Osteoblast (primary cell): ENCODE data around the gene FN3KRP. TPM values are rescaled to one million over a fixed set of nuclear protein-coding genes. Genes with fewer than 3 reads are reported as not detected.
A peak's percentile ranks its signal among the peaks of the same experiment; 100 is the strongest.

Experiments
- DNase-seq: peaks from one replicate; pipeline ENCODE4 v3.0.0; 2011; ENCODE audit warnings: low spot score, mixed read lengths; ENCODE audit not compliant: insufficient read length; ENCODE audit errors: missing footprints
- H2AFZ ChIP-seq: 2 replicates; pipeline ENCODE4 v1.6.0; 2011; ENCODE audit warnings: mild to moderate bottlenecking, low read length
- H3K27ac ChIP-seq: 2 replicates; pipeline ENCODE4 v1.5.1; 2011; ENCODE audit warnings: mild to moderate bottlenecking, low read depth, low read length, moderate library complexity
- H3K27me3 ChIP-seq: 2 replicates; pipeline ENCODE4 v1.6.0; 2012; ENCODE audit warnings: mild to moderate bottlenecking, control low read depth, inconsistent platforms, low read length, moderate library complexity; ENCODE audit not compliant: insufficient read depth
- H3K36me3 ChIP-seq: 2 replicates; pipeline ENCODE4 v1.5.1; 2011; ENCODE audit warnings: mild to moderate bottlenecking, low read length, control low read depth, moderate library complexity; ENCODE audit not compliant: insufficient read depth
- H3K4me1 ChIP-seq: 2 replicates; pipeline ENCODE4 v1.5.1; 2011; ENCODE audit warnings: mild to moderate bottlenecking, low read length, control low read depth, moderate library complexity; ENCODE audit not compliant: insufficient read depth
- H3K4me2 ChIP-seq: 2 replicates; pipeline ENCODE4 v1.6.0; 2011; ENCODE audit warnings: mild to moderate bottlenecking, low read length; ENCODE audit not compliant: insufficient read depth
- H3K4me3 ChIP-seq: fragments of 200-600 bp; sonication (generic); 3 replicates; pipeline ENCODE4 v1.5.1; 2012; ENCODE audit warnings: mild to moderate bottlenecking, low read length, inconsistent platforms; ENCODE audit not compliant: insufficient read depth
- H3K79me2 ChIP-seq: 2 replicates; pipeline ENCODE4 v1.6.0; 2012; ENCODE audit warnings: mild to moderate bottlenecking, low read length, control low read depth, inconsistent platforms; ENCODE audit not compliant: insufficient read depth
- H3K9me3 ChIP-seq: 2 replicates; pipeline ENCODE4 v1.5.1; 2011; ENCODE audit warnings: low read depth, low read length, control low read depth
- H4K20me1 ChIP-seq: 2 replicates; pipeline ENCODE4 v1.6.0; 2012; ENCODE audit warnings: mild to moderate bottlenecking, low read length, control low read depth; ENCODE audit not compliant: insufficient read depth
- CTCF ChIP-seq: IDR thresholded peaks from 2 replicates; pipeline ENCODE4 v1.5.1; 2011; ENCODE audit warnings: mild to moderate bottlenecking, low read depth, low read length, moderate library complexity; ENCODE audit errors: extremely low read depth
- total RNA-seq: library from RNA; depleted of rRNA; stranded (reverse); fragments of >200 nt; gene quantifications from 2 replicates; pipeline ENCODE4 v1.2.3, GENCODE V29; 2012

Gene FN3KRP
- 10.1 and 13.8 TPM in 2 replicates for total RNA-seq

- H3K27ac ChIP-seq, result peak within 1 kb of the TSS; percentile 58
These were observed at the start of gene FN3KRP for GRCh38 chr17:82716203-82717010. TSS of gene FN3KRP (plus strand) at chr17:82716706. CDS start at chr17:82716756, 50 bp downstream.

GRCh38 chr17:82666931-82667667 is 49.4 kb upstream of the FN3KRP start:
- Histone ChIP-seq H3K9me3 (no peaks in the 10 kb centered on the region), H3K4me1 (no peaks in the 10 kb centered on the region), H4K20me1 (no peaks in the 10 kb centered on the region), H3K36me3 (no peaks in the 10 kb centered on the region), H3K79me2 (no peaks in the 10 kb centered on the region), H3K4me2 (no peak overlapping the region), H3K27ac (no peak overlapping the region), H2AFZ (no peak overlapping the region), H3K4me3 (no peak overlapping the region), H3K27me3 (no peaks in the 10 kb centered on the region)
- TF ChIP-seq CTCF, result no peak
- DNase-seq, result peak; percentile 64

More at GRCh38 chr17:82716203-82717010, at the start of gene FN3KRP:
- no peak for TF ChIP-seq CTCF
- H3K4me1 ChIP-seq, result peaks cover 9% of the 10 kb centered on the region
- no peaks in the 10 kb centered on the region for H3K27me3 ChIP-seq
- peak within 1 kb of the TSS; percentile 95 for H2AFZ ChIP-seq
- peaks cover 4% of the 10 kb centered on the region for H4K20me1 ChIP-seq
- H3K79me2 ChIP-seq, result peaks cover 16% of the 10 kb centered on the region
- peak within 1 kb of the TSS; percentile 88 for H3K4me3 ChIP-seq
- no peaks in the 10 kb centered on the region for H3K9me3 ChIP-seq
- peak within 1 kb of the TSS; percentile 97 for H3K4me2 ChIP-seq
- peak; percentile 100 for DNase-seq
- H3K36me3 ChIP-seq, result peaks cover 5% of the 10 kb centered on the region

- H3K79me2 ChIP-seq, result no peaks in the 10 kb centered on the region
- H4K20me1 ChIP-seq, result no peaks in the 10 kb centered on the region
- H3K4me3 ChIP-seq, result no peak overlapping the region
- no peak overlapping the region for H2AFZ ChIP-seq
- no peaks in the 10 kb centered on the region for H3K27me3 ChIP-seq
- DNase-seq, result peak; percentile 51
- no peak for TF ChIP-seq CTCF
- H3K9me3 ChIP-seq, result no peaks in the 10 kb centered on the region
- no peaks in the 10 kb centered on the region for H3K36me3 ChIP-seq
- H3K27ac ChIP-seq, result no peak overlapping the region
- no peak overlapping the region for H3K4me2 ChIP-seq
- no peaks in the 10 kb centered on the region for H3K4me1 ChIP-seq
These were observed 48.9 kb upstream of the FN3KRP start for GRCh38 chr17:82667668-82668000.
